Stomach (tissue), 4 donors: ENCODE results near the gene RYR1.
"Not testable (repeated sequence)": the region's sequence is repeated elsewhere in the genome, so short reads cannot be mapped to it uniquely, and the experiment has no call there.

Experiments
- CTCF ChIP-seq, 7 experiments: fragments of 450-650 bp in 4 of 7; fragments of 200-600 bp in 3 of 7; sonication (generic) in 3 of 7; IDR thresholded peaks; one replicate each; pipeline ENCODE4 v1.5.1; 2016 to 2019; ENCODE audit warnings: antibody characterized with exemption in 7 of 7, control low read depth in 2 of 7, mild to moderate bottlenecking in 1 of 7
- EP300 ChIP-seq: sonication (generic); formaldehyde crosslinking; IDR thresholded peaks from one replicate; pipeline ENCODE4 v1.6.1; 2017; ENCODE audit warnings: antibody characterized with exemption
- POLR2A ChIP-seq, 4 donors: fragments of 450-650 bp; IDR thresholded peaks; one replicate each; pipeline ENCODE4 v1.6.1; 2016; ENCODE audit warnings: antibody characterized with exemption in 4 of 4, control low read depth in 2 of 4, mild to moderate bottlenecking in 1 of 4, moderate library complexity in 1 of 4

- TF ChIP-seq CTCF (IDR thresholded peaks at IDR 0.05); EP300; POLR2A (IDR thresholded peaks at IDR 0.05): not testable (repeated sequence)
These were observed 145.8 kb downstream of the RYR1 start for GRCh38 chr19:38579304-38579703.
